Mammary epithelial cell (primary cell): ENCODE results near the gene INS.

ENCODE experiments used
- EZH2 ChIP-seq: IDR thresholded peaks from 2 replicates; pipeline ENCODE4 v1.6.1; 2012; ENCODE audit warnings: low read length, inconsistent platforms, borderline replicate concordance
- TF ChIP-seq, protein P1 (sequence below), 2 donors: IDR thresholded peaks in 1 of 2; conservative IDR thresholded peaks in 1 of 2; 2 replicates each; pipeline ENCODE4 v1.5.1; 2011 to 2012; ENCODE audit warnings: inconsistent platforms in 2 of 2, low read length in 2 of 2, mild to moderate bottlenecking in 2 of 2, control low read depth in 1 of 2, low read depth in 1 of 2; ENCODE audit not compliant: insufficient read depth in 1 of 2; ENCODE audit errors: extremely low read depth in 1 of 2

GRCh38 chr11:2149460-2149859 is 11.5 kb downstream of the INS start:
- TF ChIP-seq, protein P1, sequence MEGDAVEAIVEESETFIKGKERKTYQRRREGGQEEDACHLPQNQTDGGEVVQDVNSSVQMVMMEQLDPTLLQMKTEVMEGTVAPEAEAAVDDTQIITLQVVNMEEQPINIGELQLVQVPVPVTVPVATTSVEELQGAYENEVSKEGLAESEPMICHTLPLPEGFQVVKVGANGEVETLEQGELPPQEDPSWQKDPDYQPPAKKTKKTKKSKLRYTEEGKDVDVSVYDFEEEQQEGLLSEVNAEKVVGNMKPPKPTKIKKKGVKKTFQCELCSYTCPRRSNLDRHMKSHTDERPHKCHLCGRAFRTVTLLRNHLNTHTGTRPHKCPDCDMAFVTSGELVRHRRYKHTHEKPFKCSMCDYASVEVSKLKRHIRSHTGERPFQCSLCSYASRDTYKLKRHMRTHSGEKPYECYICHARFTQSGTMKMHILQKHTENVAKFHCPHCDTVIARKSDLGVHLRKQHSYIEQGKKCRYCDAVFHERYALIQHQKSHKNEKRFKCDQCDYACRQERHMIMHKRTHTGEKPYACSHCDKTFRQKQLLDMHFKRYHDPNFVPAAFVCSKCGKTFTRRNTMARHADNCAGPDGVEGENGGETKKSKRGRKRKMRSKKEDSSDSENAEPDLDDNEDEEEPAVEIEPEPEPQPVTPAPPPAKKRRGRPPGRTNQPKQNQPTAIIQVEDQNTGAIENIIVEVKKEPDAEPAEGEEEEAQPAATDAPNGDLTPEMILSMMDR (conservative IDR thresholded peaks at IDR 0.05 in 1 of 2, IDR thresholded peaks at IDR 0.05 in 1 of 2; ENCODE audit: extremely low read depth in 1 of 2, insufficient read depth in 1 of 2, low read depth in 1 of 2, low read length in 2 of 2), result no peak
- TF ChIP-seq EZH2, result peak; percentile 37
